A673 (cell line): ENCODE measurements around the gene DLGAP1. TPM values are rescaled to one million over a fixed set of nuclear protein-coding genes. Genes with fewer than 3 reads are reported as not detected.

ENCODE experiments used
- BruUV-seq: library from RNA; stranded (reverse); fragments of 400-500 nt; replicated peaks from 2 replicates; lab custom pipeline; 2021; lab: Mats Ljungman, UMichigan
- CTCF ChIA-PET: fragments of 300-600 bp; sonication (Branson Sonifier 250); formaldehyde crosslinking; loops from one replicate; lab custom pipeline; 2022; ENCODE audit warnings: antibody characterized with exemption; lab: Charles Lee
- POLR2A ChIA-PET: fragments of 300-600 bp; sonication (Branson Sonifier 250); formaldehyde crosslinking; loops from one replicate; lab custom pipeline; 2022; ENCODE audit warnings: antibody characterized with exemption; ENCODE audit not compliant: low non-redundant PET; lab: Charles Lee
- DNase-seq: peaks from one replicate; pipeline ENCODE4 v3.0.0-alpha.2; 2015; ENCODE audit warnings: low spot score
- H3K27ac ChIP-seq: fragments of 200-600 bp; sonication (generic); 2 replicates; pipeline ENCODE4 v1.5.1; 2016; ENCODE audit warnings: mixed run types, low read depth, mild to moderate bottlenecking, mixed read lengths, antibody characterized with exemption, low read length; ENCODE audit not compliant: poor library complexity, severe bottlenecking
- H3K27me3 ChIP-seq: fragments of 200-600 bp; sonication (generic); replicated peaks from 2 replicates; pipeline ENCODE4 v1.6.1; 2017; ENCODE audit warnings: mixed run types, low read depth, mild to moderate bottlenecking, mixed read lengths, antibody characterized with exemption, low read length; ENCODE audit not compliant: insufficient read depth, poor library complexity
- H3K36me3 ChIP-seq: fragments of 200-600 bp; sonication (generic); 2 replicates; pipeline ENCODE4 v1.6.1; 2016; ENCODE audit warnings: mixed run types, mild to moderate bottlenecking, mixed read lengths, antibody characterized with exemption, low read length; ENCODE audit not compliant: insufficient read depth, poor library complexity, severe bottlenecking
- H3K4me1 ChIP-seq: fragments of 200-600 bp; sonication (generic); 2 replicates; pipeline ENCODE4 v1.6.1; 2017; ENCODE audit warnings: mixed run types, mild to moderate bottlenecking, mixed read lengths, antibody characterized with exemption, low read length; ENCODE audit not compliant: insufficient read depth, poor library complexity, severe bottlenecking
- H3K4me3 ChIP-seq: fragments of 200-600 bp; sonication (generic); 2 replicates; pipeline ENCODE4 v1.5.1; 2016; ENCODE audit warnings: low read depth, mixed run types, mild to moderate bottlenecking, mixed read lengths, low read length; ENCODE audit not compliant: poor library complexity, severe bottlenecking
- H3K9me3 ChIP-seq: fragments of 200-600 bp; sonication (generic); 2 replicates; pipeline ENCODE4 v1.6.1; 2016; ENCODE audit warnings: mixed run types, low read depth, mild to moderate bottlenecking, mixed read lengths, antibody characterized with exemption, low read length; ENCODE audit not compliant: poor library complexity, severe bottlenecking
- CTCF ChIP-seq: fragments of 300-800, 200-600 bp; sonication (generic); conservative IDR thresholded peaks from 2 replicates; pipeline ENCODE4 v1.5.1; 2017; ENCODE audit warnings: low read depth, mild to moderate bottlenecking, antibody characterized with exemption, low read length, moderate library complexity, mixed read lengths
- EZH2 ChIP-seq: fragments of 200-600 bp; sonication (generic); IDR thresholded peaks from 2 replicates; pipeline ENCODE4 v1.6.1; 2017; ENCODE audit warnings: borderline replicate concordance, low read depth, mild to moderate bottlenecking, mixed read lengths, antibody characterized with exemption, low read length; ENCODE audit not compliant: poor library complexity, severe bottlenecking
- intact Hi-C: fragments of 100-400 bp; cut with micrococcal nuclease; formaldehyde crosslinking; loops from one replicate; pipeline ENCODE4 v1.10.0; 2022; ENCODE audit not compliant: unreplicated experiment
- total RNA-seq: library from RNA; stranded (reverse); gene quantifications from 2 replicates; pipeline ENCODE4 v1.2.3, GENCODE V29; 2021

DLGAP1 gene
- total RNA-seq, 1 experiment from 2014 or later = 135 TPM

DNA sequence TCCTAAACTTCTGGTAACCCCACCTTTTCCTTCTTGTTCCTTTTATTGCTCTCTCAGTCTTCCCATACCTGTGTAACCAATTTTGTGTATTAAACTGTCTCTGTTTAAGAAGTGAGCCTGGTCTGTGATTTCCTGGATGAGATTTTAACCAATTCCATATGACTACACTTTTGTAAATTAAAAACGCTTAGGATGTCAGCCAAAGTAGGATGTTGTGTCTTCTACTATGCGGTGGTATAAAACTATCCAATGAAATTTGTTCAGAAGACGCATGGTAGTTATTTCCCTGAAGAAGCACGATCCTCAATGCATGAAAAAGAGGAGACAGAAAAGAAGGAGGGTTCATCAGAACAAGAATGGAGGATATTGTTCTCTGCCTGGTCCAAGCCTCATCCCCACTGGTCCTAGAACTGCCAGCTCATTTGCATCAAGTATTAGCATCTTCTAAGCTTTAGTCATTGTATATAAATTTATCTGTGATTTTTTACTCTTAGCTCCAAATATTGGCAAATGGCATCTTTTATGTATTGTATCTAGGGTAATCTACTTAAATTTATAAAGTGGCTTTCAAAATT is 877.7 kb downstream of the DLGAP1 start:
- Histone ChIP-seq H3K27ac (no peak overlapping the region), H3K36me3 (peaks cover 34% of the 10 kb centered on the region), H3K4me1 (no peaks in the 10 kb centered on the region), H3K4me3 (no peak overlapping the region), H3K27me3 (no peaks in the 10 kb centered on the region), H3K9me3 (no peaks in the 10 kb centered on the region)
- no TSS peak for BruUV-seq
- DNase-seq = no peak
- POLR2A ChIA-PET = no interaction called here
- intact Hi-C loops = no loop called here
- CTCF ChIA-PET = no interaction called here
- TF ChIP-seq CTCF (no peak), EZH2 (no peak)

- Histone ChIP-seq H3K36me3 (peaks cover 12% of the 10 kb centered on the region), H3K9me3 (no peaks in the 10 kb centered on the region), H3K4me3 (no peak overlapping the region), H3K27ac (no peak overlapping the region), H3K27me3 (no peaks in the 10 kb centered on the region), H3K4me1 (no peaks in the 10 kb centered on the region)
- no peak for DNase-seq
- ChIA-PET CTCF (no interaction called here), POLR2A (no interaction called here)
- no TSS peak for BruUV-seq
- no peak for TF ChIP-seq CTCF
- TF ChIP-seq EZH2 = no peak
- intact Hi-C loops = no loop called here
Observed at GRCh38 chr18:3572761-3573160, 882.3 kb downstream of the DLGAP1 start.

DNA sequence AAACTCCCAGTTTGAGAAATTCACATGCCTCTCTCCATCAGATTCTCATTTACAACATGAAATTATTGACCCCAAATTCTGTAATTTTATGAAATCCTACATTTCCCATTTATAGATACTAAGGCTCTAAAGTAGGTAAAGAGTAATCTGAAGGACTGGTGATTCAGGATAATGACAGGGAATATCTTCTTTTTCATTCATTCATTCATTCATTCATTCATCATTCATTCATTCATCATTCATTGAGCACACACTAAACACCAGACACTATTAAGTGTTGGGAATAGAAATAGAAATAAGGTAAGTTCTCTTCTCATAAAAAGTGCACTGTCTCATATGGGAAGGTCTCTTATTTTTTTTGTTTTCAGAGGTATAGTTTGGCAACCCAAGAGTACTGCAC is 888.3 kb downstream of the DLGAP1 start:
- POLR2A ChIA-PET = no interaction called here

More for the DNA sequence above, 888.3 kb downstream of the DLGAP1 start:
- Histone ChIP-seq H3K4me3 (no peak overlapping the region), H3K27me3 (no peaks in the 10 kb centered on the region), H3K27ac (no peak overlapping the region), H3K36me3 (peaks cover 37% of the 10 kb centered on the region), H3K4me1 (no peaks in the 10 kb centered on the region), H3K9me3 (no peaks in the 10 kb centered on the region)
- DNase-seq = no peak
- BruUV-seq = no TSS peak
- CTCF ChIA-PET = no interaction called here
- intact Hi-C loops = no loop called here
- TF ChIP-seq EZH2 (no peak), CTCF (no peak)
